ENCODE data around the gene PML. TPM values are rescaled to one million over a fixed set of nuclear protein-coding genes. Genes with fewer than 3 reads are reported as not detected.

Gene PML
- polyA plus RNA-seq, 1 donor (not counting 4 experiments of a cell fraction or from before 2014, with no cell fraction given), result 20.5 TPM

- FAIRE-seq (no peak), DNase-seq (ENCODE audit: low read depth, low spot score) (no peak)
- Histone ChIP-seq H3K4me2 (ENCODE audit: control insufficient read depth, extremely low read depth, insufficient read depth, low read depth, low read length) (no peak overlapping the region), H3K4me3 (ENCODE audit: control insufficient read depth in 2 of 3, extremely low read depth in 1 of 3, insufficient read depth in 2 of 3, low read depth in 1 of 3, low read length in 3 of 3) (no peak overlapping the region), H4K20me1 (ENCODE audit: control insufficient read depth, extremely low read depth, insufficient read depth, low read length) (peaks cover 7% of the 10 kb centered on the region), H3K9me3 (ENCODE audit: control insufficient read depth, low read depth, low read length) (no peaks in the 10 kb centered on the region), H3K79me2 (ENCODE audit: control insufficient read depth, insufficient read depth, low read length) (peaks cover 27% of the 10 kb centered on the region), H3K4me1 (ENCODE audit: control insufficient read depth, extremely low read depth, insufficient read depth, low read length) (no peaks in the 10 kb centered on the region), H3K36me3 (ENCODE audit: control insufficient read depth in 2 of 2, extremely low read depth in 1 of 2, insufficient read depth in 2 of 2, low read length in 2 of 2) (peaks cover 40 to 55% of the 10 kb centered on the region in 2 experiments), H3K9me1 (ENCODE audit: control insufficient read depth, extremely low read depth, insufficient read depth, low read length) (no peaks in the 10 kb centered on the region), H2AFZ (ENCODE audit: control insufficient read depth, low read length) (no peak overlapping the region), H3K9ac (ENCODE audit: control insufficient read depth, extremely low read depth, insufficient read depth, low read length) (no peak overlapping the region), H3K27me3 (ENCODE audit: control insufficient read depth, extremely low read depth, insufficient read depth, low read length) (no peaks in the 10 kb centered on the region), H3K27ac (ENCODE audit: control insufficient read depth, insufficient read depth, low read length) (no peak overlapping the region)
- dilution Hi-C loops (cut with MboI; ENCODE audit: extremely low pct_ligation_motif_present, low sequenced_read_pairs), result no loop called here
- no peak for TF ChIP-seq EZH2 (IDR thresholded peaks at IDR 0.05; ENCODE audit: low read length)
- TF ChIP-seq CTCF (optimal IDR thresholded peaks at IDR 0.05 in 1 of 3, IDR thresholded peaks at IDR 0.05 in 1 of 3, conservative IDR thresholded peaks at IDR 0.05 in 1 of 3; ENCODE audit: extremely low read depth in 1 of 3, insufficient read depth in 2 of 3, low read length in 3 of 3), result no peak
Observed at GRCh38 chr15:74028646-74029045, 34.1 kb downstream of the PML start.

- H3K9ac ChIP-seq (ENCODE audit: control insufficient read depth, extremely low read depth, insufficient read depth, low read length), result no peak overlapping the region
- no peak overlapping the region for H3K4me2 ChIP-seq (ENCODE audit: control insufficient read depth, extremely low read depth, insufficient read depth, low read depth, low read length)
- H2AFZ ChIP-seq (ENCODE audit: control insufficient read depth, low read length), result no peak overlapping the region
- TF ChIP-seq CTCF (optimal IDR thresholded peaks at IDR 0.05 in 1 of 3, IDR thresholded peaks at IDR 0.05 in 1 of 3, conservative IDR thresholded peaks at IDR 0.05 in 1 of 3; ENCODE audit: extremely low read depth in 1 of 3, insufficient read depth in 2 of 3, low read length in 3 of 3) (no peak), EZH2 (IDR thresholded peaks at IDR 0.05; ENCODE audit: low read length) (no peak)
- no peaks in the 10 kb centered on the region for H3K9me3 ChIP-seq (ENCODE audit: control insufficient read depth, low read depth, low read length)
- H3K36me3 ChIP-seq (ENCODE audit: control insufficient read depth in 2 of 2, extremely low read depth in 1 of 2, insufficient read depth in 2 of 2, low read length in 2 of 2), result peaks cover 43 to 56% of the 10 kb centered on the region in 2 experiments
- H3K27ac ChIP-seq (ENCODE audit: control insufficient read depth, insufficient read depth, low read length), result no peak overlapping the region
- H3K4me1 ChIP-seq (ENCODE audit: control insufficient read depth, extremely low read depth, insufficient read depth, low read length), result no peaks in the 10 kb centered on the region
- no peak for DNase-seq (ENCODE audit: low read depth, low spot score)
- peaks cover 11% of the 10 kb centered on the region for H3K79me2 ChIP-seq (ENCODE audit: control insufficient read depth, insufficient read depth, low read length)
- no peak for FAIRE-seq
- dilution Hi-C loops (cut with MboI; ENCODE audit: extremely low pct_ligation_motif_present, low sequenced_read_pairs), result no loop called here
- no peak overlapping the region for H3K4me3 ChIP-seq (ENCODE audit: control insufficient read depth in 2 of 3, extremely low read depth in 1 of 3, insufficient read depth in 2 of 3, low read depth in 1 of 3, low read length in 3 of 3)
- no peaks in the 10 kb centered on the region for H3K27me3 ChIP-seq (ENCODE audit: control insufficient read depth, extremely low read depth, insufficient read depth, low read length)
- H4K20me1 ChIP-seq (ENCODE audit: control insufficient read depth, extremely low read depth, insufficient read depth, low read length), result no peaks in the 10 kb centered on the region
- no peaks in the 10 kb centered on the region for H3K9me1 ChIP-seq (ENCODE audit: control insufficient read depth, extremely low read depth, insufficient read depth, low read length)
Observed at GRCh38 chr15:74032046-74032445, 37.5 kb downstream of the PML start.

Data from keratinocyte (primary cell).